Thyroid gland (tissue), 4 donors: ENCODE results near the gene JPH2.

Experiments used
- POLR2A ChIP-seq, 2 donors: fragments of 450-650 bp; IDR thresholded peaks; one replicate each; pipeline ENCODE4 v1.6.1; 2017; ENCODE audit warnings: antibody characterized with exemption in 2 of 2, mild to moderate bottlenecking in 2 of 2, moderate library complexity in 1 of 2
- TF ChIP-seq, protein P1 (sequence below), 6 experiments: fragments of 200-600 bp in 3 of 6; fragments of 450-650 bp in 3 of 6; sonication (generic) in 3 of 6; IDR thresholded peaks; one replicate each; pipeline ENCODE4 v1.5.1; 2016 to 2019; ENCODE audit warnings: antibody characterized with exemption in 6 of 6, mild to moderate bottlenecking in 2 of 6, inconsistent platforms in 1 of 6, moderate library complexity in 1 of 6

DNA sequence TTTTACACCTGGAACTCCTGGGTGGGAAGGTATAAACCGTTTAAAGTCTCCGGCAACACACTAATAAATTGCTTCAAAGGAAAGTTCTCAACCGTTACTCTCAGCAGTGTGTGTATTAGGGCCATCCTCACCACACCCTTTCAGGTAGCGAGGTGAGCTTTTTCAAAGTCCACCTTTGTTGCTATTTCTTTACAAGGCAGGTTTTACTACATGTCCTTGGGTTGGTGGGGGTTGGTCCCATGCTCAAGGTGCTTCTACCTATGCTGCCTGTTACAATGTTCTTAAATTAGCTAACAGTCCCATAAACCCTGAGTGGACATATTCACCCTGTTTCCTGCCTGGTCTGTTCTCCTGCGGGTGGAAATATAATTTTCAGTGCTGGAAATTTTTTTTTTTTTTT is 36.7 kb upstream of the JPH2 start:
- TF ChIP-seq, protein P1, sequence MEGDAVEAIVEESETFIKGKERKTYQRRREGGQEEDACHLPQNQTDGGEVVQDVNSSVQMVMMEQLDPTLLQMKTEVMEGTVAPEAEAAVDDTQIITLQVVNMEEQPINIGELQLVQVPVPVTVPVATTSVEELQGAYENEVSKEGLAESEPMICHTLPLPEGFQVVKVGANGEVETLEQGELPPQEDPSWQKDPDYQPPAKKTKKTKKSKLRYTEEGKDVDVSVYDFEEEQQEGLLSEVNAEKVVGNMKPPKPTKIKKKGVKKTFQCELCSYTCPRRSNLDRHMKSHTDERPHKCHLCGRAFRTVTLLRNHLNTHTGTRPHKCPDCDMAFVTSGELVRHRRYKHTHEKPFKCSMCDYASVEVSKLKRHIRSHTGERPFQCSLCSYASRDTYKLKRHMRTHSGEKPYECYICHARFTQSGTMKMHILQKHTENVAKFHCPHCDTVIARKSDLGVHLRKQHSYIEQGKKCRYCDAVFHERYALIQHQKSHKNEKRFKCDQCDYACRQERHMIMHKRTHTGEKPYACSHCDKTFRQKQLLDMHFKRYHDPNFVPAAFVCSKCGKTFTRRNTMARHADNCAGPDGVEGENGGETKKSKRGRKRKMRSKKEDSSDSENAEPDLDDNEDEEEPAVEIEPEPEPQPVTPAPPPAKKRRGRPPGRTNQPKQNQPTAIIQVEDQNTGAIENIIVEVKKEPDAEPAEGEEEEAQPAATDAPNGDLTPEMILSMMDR (IDR thresholded peaks at IDR 0.05), result no peak
- TF ChIP-seq POLR2A (IDR thresholded peaks at IDR 0.05), result no peak
